Breast epithelium (tissue), 4 donors: ENCODE results near the gene PTBP1. TPM values are rescaled to one million over a fixed set of nuclear protein-coding genes. Genes with fewer than 3 reads are reported as not detected.

Source experiments
- DNase-seq, 2 donors: peaks; one replicate each; pipeline ENCODE4 v3.0.0-alpha.2; 2019; ENCODE audit warnings: low spot score in 2 of 2
- H3K27ac ChIP-seq, 2 donors: fragments of 200-600 bp; sonication (generic) in 1 of 2; one replicate each; pipeline ENCODE4 v1.5.1; 2016 to 2019; ENCODE audit warnings: mild to moderate bottlenecking in 1 of 2
- H3K27me3 ChIP-seq, 2 donors: fragments of 200-600 bp; sonication (generic) in 1 of 2; one replicate each; pipeline versions ENCODE4 v1.5.1 to v1.6.0; 2017 to 2019; ENCODE audit warnings: control low read depth in 1 of 2, mild to moderate bottlenecking in 1 of 2
- H3K36me3 ChIP-seq: fragments of 200-600 bp; one replicate; pipeline ENCODE4 v1.5.1; 2019
- H3K4me1 ChIP-seq, 2 donors: fragments of 200-600 bp; sonication (generic); one replicate each; pipeline ENCODE4 v1.5.1; 2016 to 2019; ENCODE audit warnings: control low read depth in 1 of 2
- H3K4me3 ChIP-seq, 3 donors: fragments of 200-600 bp; sonication (generic); 1 replicate in 2 of 3; 2 replicates in 1 of 3; pipeline ENCODE4 v1.5.1; 2016 to 2019; ENCODE audit warnings: mild to moderate bottlenecking in 3 of 3, moderate library complexity in 2 of 3
- H3K9me3 ChIP-seq, 2 donors: fragments of 200-600 bp; sonication (generic) in 1 of 2; one replicate each; pipeline ENCODE4 v1.5.1; 2016 to 2019; ENCODE audit warnings: control low read depth in 1 of 2
- POLR2A ChIP-seq: fragments of 450-650 bp; IDR thresholded peaks from one replicate; pipeline ENCODE4 v1.6.1; 2016; ENCODE audit warnings: antibody characterized with exemption, mild to moderate bottlenecking, moderate library complexity
- POLR2AphosphoS5 ChIP-seq, 3 donors: sonication (generic); formaldehyde crosslinking; IDR thresholded peaks; one replicate each; pipeline ENCODE4 v1.6.1; 2017; ENCODE audit warnings: antibody characterized with exemption in 3 of 3
- intact Hi-C: fragments of 100-400 bp; cut with DNase I; formaldehyde crosslinking; loops from one replicate; pipeline ENCODE4 v1.15.1; 2023; ENCODE audit warnings: low total_unique reads
- total RNA-seq, 3 donors: library from RNA; depleted of rRNA; stranded (reverse); fragments of >200 nt; gene quantifications; one replicate each; pipeline ENCODE4 v1.1.0, GENCODE V29; 2016
- TF ChIP-seq, protein P1 (sequence below), 3 donors: fragments of 450-650 bp; IDR thresholded peaks; one replicate each; pipeline ENCODE4 v1.5.1; 2016 to 2017; ENCODE audit warnings: antibody characterized with exemption in 3 of 3, mild to moderate bottlenecking in 3 of 3, moderate library complexity in 3 of 3

Gene PTBP1
- total RNA-seq, 3 donors from 2014 or later, result 92.0 to 147 (median 131) TPM

DNA sequence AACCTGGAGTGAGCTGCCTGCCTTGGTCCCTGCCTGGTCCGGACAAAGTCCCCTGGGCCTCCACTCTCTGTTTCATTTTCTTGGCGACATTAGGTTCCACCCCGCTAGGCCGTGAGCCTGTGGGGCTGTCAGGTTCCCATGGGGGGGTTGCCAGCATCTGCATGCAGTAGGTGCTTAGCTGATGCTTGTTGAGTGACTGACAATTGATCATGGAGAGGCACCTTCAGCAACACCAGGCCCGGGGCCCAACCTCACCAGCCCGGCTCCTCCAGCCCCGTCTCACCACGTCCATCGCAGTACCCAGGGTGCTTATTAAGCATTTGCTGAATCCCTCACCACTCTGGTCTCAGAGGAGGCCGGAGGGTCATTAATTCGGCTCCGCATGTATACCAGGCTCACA, 33.0 kb upstream of the PTBP1 start:
- DNase-seq, result no peak
- no peaks in the 10 kb centered on the region for H3K27me3 ChIP-seq
- no peak overlapping the region for H3K27ac ChIP-seq
- H3K9me3 ChIP-seq, result no peaks in the 10 kb centered on the region
- no peak overlapping the region for H3K4me3 ChIP-seq
- TF ChIP-seq POLR2A, result no peak
- TF ChIP-seq, protein P1, sequence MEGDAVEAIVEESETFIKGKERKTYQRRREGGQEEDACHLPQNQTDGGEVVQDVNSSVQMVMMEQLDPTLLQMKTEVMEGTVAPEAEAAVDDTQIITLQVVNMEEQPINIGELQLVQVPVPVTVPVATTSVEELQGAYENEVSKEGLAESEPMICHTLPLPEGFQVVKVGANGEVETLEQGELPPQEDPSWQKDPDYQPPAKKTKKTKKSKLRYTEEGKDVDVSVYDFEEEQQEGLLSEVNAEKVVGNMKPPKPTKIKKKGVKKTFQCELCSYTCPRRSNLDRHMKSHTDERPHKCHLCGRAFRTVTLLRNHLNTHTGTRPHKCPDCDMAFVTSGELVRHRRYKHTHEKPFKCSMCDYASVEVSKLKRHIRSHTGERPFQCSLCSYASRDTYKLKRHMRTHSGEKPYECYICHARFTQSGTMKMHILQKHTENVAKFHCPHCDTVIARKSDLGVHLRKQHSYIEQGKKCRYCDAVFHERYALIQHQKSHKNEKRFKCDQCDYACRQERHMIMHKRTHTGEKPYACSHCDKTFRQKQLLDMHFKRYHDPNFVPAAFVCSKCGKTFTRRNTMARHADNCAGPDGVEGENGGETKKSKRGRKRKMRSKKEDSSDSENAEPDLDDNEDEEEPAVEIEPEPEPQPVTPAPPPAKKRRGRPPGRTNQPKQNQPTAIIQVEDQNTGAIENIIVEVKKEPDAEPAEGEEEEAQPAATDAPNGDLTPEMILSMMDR (IDR thresholded peaks at IDR 0.05), result no peak
- intact Hi-C loops, result no loop called here
- H3K4me1 ChIP-seq, result no peaks in the 10 kb centered on the region
- H3K36me3 ChIP-seq, result no peaks in the 10 kb centered on the region

DNA sequence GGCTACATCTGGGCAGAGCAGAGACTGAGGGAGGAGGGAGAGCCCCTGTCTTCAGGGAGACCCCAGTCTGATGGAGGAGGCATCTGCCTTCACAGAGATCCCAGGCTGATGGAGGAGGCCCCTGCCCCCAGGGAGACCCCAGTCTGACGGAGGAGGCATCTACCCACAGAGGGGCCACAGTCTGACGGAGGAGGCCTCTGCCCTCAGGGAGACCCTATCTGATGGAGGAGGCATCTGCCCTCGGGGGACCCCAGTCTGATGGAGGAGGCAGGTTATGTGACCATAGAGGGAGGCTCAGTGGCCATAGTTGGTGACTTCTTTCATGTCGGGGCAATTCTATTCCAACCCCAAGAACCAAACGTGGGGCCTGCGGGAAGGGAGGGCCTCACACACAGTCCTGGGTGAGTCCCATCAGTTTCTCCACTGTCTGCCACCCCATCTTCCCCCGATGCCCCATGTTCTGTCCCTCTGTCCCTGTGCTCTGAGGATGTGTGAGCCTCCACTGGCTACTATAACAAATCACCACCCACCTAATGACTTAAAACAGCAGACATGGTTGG, 32.0 kb upstream of the PTBP1 start:
- no peak overlapping the region for H3K4me3 ChIP-seq

DNA sequence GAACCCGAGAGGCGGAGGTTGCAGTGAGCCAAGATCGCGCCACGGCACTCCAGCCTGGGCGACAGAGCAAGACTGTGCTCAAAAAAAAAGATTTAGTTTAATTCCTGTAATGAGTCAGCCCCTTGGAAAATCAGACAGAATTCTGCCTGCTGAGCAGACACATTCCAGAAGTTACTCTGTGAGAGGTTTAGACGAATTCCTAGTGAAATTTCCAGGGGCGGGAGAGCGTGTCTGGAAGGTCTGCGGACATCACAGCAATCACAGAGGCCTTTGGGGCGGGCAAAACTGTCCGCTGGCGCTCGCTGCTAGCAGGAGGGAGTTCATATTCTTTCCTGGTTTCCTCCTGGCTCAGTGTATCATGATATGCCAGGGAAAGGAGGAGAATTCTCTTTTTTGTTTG, 28.8 kb upstream of the PTBP1 start:
- DNase-seq, result no peak
- TF ChIP-seq, protein P1 (IDR thresholded peaks at IDR 0.05), result no peak
- TF ChIP-seq POLR2AphosphoS5 (IDR thresholded peaks at IDR 0.05) (no peak), POLR2A (no peak)
- Histone ChIP-seq H3K4me3 (no peak overlapping the region), H3K36me3 (no peaks in the 10 kb centered on the region), H3K4me1 (no peaks in the 10 kb centered on the region), H3K27me3 (no peaks in the 10 kb centered on the region), H3K9me3 (no peaks in the 10 kb centered on the region), H3K27ac (peak overlapping the region in 1 of 2 donors; percentile 3)
- intact Hi-C loops, result loop anchor here (5.0 kb wide), 1 partner anchor 149 kb away; the partner anchor contains the start of gene KISS1R

More for the DNA sequence above, 32.0 kb upstream of the PTBP1 start:
- TF ChIP-seq POLR2AphosphoS5 (IDR thresholded peaks at IDR 0.05), result no peak
- TF ChIP-seq POLR2A, result no peak
- TF ChIP-seq, protein P1 (IDR thresholded peaks at IDR 0.05), result no peak
- H3K9me3 ChIP-seq, result no peaks in the 10 kb centered on the region
- no peak overlapping the region for H3K27ac ChIP-seq
- no peaks in the 10 kb centered on the region for H3K4me1 ChIP-seq
- no peaks in the 10 kb centered on the region for H3K36me3 ChIP-seq
- intact Hi-C loops, result loop anchor here (5.0 kb wide), 1 partner anchor 152 kb away; the partner anchor contains the start of gene KISS1R
- H3K27me3 ChIP-seq, result no peaks in the 10 kb centered on the region
- DNase-seq, result no peak

DNA sequence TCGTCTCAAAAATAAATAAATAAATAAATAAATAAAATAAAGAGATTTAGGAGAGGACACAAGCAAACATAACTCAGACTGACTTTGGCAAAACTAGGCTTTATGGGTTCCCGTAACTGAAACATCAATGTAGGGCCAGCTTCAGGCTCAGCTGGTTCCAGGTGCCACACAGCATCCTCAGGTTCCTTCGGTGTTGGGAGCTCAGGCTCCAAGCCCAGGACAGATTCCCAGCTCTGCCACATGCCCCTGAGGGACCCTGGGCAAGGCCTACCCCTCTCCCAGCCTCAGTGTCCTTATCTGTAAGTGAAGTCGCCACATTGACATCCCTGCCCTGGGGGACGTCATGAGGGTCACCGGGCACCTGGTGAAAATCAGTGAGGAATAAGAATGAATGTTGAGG, 27.6 kb upstream of the PTBP1 start:
- DNase-seq, result no peak
- no peaks in the 10 kb centered on the region for H3K4me1 ChIP-seq
- H3K27ac ChIP-seq, result no peak overlapping the region
- no peaks in the 10 kb centered on the region for H3K27me3 ChIP-seq
- no peaks in the 10 kb centered on the region for H3K9me3 ChIP-seq
- TF ChIP-seq POLR2AphosphoS5 (IDR thresholded peaks at IDR 0.05), result no peak
- TF ChIP-seq POLR2A, result no peak
- TF ChIP-seq, protein P1 (IDR thresholded peaks at IDR 0.05), result no peak
- no peak overlapping the region for H3K4me3 ChIP-seq
- intact Hi-C loops, result loop anchor here (5.0 to 10.0 kb wide), 2 partner anchors 148 to 225 kb away; partner anchors contain the start of gene KISS1R
- H3K36me3 ChIP-seq, result no peaks in the 10 kb centered on the region

DNA sequence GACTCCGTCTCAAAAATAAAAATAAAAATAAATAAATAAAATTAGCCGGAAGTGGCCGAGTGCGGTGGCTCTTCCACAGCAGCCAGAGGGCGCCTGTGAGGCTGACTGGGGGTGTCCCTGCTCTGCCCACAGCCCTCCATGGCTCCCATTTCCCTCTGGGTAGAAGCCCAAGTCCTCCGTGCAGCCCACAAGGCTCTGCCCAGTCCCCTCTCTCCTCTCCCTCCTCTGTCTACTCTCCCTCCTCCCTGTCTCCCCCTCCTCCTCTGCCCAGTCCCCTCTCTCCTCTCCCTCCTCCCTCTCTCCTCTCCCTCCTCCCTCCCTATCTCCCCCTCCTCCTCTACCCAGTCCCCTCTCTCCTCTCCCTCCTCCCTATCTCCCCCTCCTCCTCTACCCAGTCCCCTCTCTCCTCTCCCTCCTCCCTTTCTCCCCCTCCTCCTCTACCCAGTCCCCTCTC, 25.9 kb upstream of the PTBP1 start:
- no peaks in the 10 kb centered on the region for H3K4me1 ChIP-seq
- no peak for DNase-seq
- H3K4me3 ChIP-seq, result no peak overlapping the region
- H3K27ac ChIP-seq, result no peak overlapping the region
- H3K9me3 ChIP-seq, result no peaks in the 10 kb centered on the region
- H3K27me3 ChIP-seq, result no peaks in the 10 kb centered on the region
- no peaks in the 10 kb centered on the region for H3K36me3 ChIP-seq
- TF ChIP-seq POLR2A, result no peak
- TF ChIP-seq, protein P1 (IDR thresholded peaks at IDR 0.05), result peak in 1 of 3 donors; percentile 25
- intact Hi-C loops, result loop anchor here (10.0 kb wide), 1 partner anchor 223 kb away; no protein-coding TSS in a partner anchor
